Liver (tissue), 3 donors: Measurements from ENCODE around the gene VGLL4.

Experiments
- EGR1 ChIP-seq, 2 donors: IDR thresholded peaks; 2 replicates each; pipeline ENCODE4 v1.6.1; 2016 to 2018; ENCODE audit warnings: antibody characterized with exemption in 2 of 2, low read depth in 2 of 2
- FOXA1 ChIP-seq: IDR thresholded peaks from 2 replicates; pipeline ENCODE4 v1.6.1; 2016; ENCODE audit warnings: antibody characterized with exemption
- GABPA ChIP-seq, 2 donors: IDR thresholded peaks in 1 of 2; conservative IDR thresholded peaks in 1 of 2; 2 replicates each; pipeline ENCODE4 v1.6.1; 2016; ENCODE audit warnings: antibody characterized with exemption in 2 of 2, mild to moderate bottlenecking in 1 of 2, moderate library complexity in 1 of 2
- JUND ChIP-seq, 2 donors: IDR thresholded peaks; 2 replicates each; pipeline ENCODE4 v1.6.1; 2016; ENCODE audit warnings: antibody characterized with exemption in 2 of 2
- RAD21 ChIP-seq, 2 donors: IDR thresholded peaks; 2 replicates each; pipeline ENCODE4 v1.6.1; 2016; ENCODE audit warnings: antibody characterized with exemption in 2 of 2, mild to moderate bottlenecking in 2 of 2
- REST ChIP-seq: IDR thresholded peaks from 2 replicates; pipeline ENCODE4 v1.6.1; 2016; ENCODE audit warnings: antibody characterized with exemption, mild to moderate bottlenecking
- RXRA ChIP-seq, 2 donors: IDR thresholded peaks; 2 replicates each; pipeline ENCODE4 v1.6.1; 2017 to 2018; ENCODE audit warnings: antibody characterized with exemption in 2 of 2, mild to moderate bottlenecking in 1 of 2
- SP1 ChIP-seq: IDR thresholded peaks from 2 replicates; pipeline ENCODE4 v1.6.1; 2018; ENCODE audit warnings: antibody characterized with exemption, mild to moderate bottlenecking
- TAF1 ChIP-seq: conservative IDR thresholded peaks from 2 replicates; pipeline ENCODE4 v1.6.1; 2016; ENCODE audit warnings: antibody characterized with exemption, mild to moderate bottlenecking
- YY1 ChIP-seq: IDR thresholded peaks from 2 replicates; pipeline ENCODE4 v1.6.1; 2016; ENCODE audit warnings: antibody characterized with exemption, mild to moderate bottlenecking
- TF ChIP-seq, protein P1 (sequence below): IDR thresholded peaks from 2 replicates; pipeline ENCODE4 v1.6.1; 2016; ENCODE audit warnings: antibody characterized with exemption
- TF ChIP-seq, protein P2 (sequence below): fragments of 150-350 bp; IDR thresholded peaks from 2 replicates; pipeline ENCODE4 v1.5.1; 2017; ENCODE audit warnings: improper control_type of control experiment, low read depth, low read length; ENCODE audit not compliant: missing input control
- donor health status: healthy.
- donor health status: healthy.

GRCh38 chr3:11672363-11672762, 28.6 kb upstream of the VGLL4 start:
- TF ChIP-seq RAD21 (IDR thresholded peaks at IDR 0.05) = no peak
- TF ChIP-seq, protein P1, sequence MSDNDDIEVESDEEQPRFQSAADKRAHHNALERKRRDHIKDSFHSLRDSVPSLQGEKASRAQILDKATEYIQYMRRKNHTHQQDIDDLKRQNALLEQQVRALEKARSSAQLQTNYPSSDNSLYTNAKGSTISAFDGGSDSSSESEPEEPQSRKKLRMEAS = no peak
- no peak for TF ChIP-seq JUND (IDR thresholded peaks at IDR 0.05)
- no peak for TF ChIP-seq TAF1
- TF ChIP-seq, protein P2, sequence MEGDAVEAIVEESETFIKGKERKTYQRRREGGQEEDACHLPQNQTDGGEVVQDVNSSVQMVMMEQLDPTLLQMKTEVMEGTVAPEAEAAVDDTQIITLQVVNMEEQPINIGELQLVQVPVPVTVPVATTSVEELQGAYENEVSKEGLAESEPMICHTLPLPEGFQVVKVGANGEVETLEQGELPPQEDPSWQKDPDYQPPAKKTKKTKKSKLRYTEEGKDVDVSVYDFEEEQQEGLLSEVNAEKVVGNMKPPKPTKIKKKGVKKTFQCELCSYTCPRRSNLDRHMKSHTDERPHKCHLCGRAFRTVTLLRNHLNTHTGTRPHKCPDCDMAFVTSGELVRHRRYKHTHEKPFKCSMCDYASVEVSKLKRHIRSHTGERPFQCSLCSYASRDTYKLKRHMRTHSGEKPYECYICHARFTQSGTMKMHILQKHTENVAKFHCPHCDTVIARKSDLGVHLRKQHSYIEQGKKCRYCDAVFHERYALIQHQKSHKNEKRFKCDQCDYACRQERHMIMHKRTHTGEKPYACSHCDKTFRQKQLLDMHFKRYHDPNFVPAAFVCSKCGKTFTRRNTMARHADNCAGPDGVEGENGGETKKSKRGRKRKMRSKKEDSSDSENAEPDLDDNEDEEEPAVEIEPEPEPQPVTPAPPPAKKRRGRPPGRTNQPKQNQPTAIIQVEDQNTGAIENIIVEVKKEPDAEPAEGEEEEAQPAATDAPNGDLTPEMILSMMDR = no peak
- no peak for TF ChIP-seq RXRA (IDR thresholded peaks at IDR 0.05)
- TF ChIP-seq YY1 = no peak
- no peak for TF ChIP-seq FOXA1
- TF ChIP-seq EGR1 (IDR thresholded peaks at IDR 0.05; ENCODE audit: low read depth in 2 of 2) = no peak
- TF ChIP-seq SP1 = no peak
- TF ChIP-seq GABPA (IDR thresholded peaks at IDR 0.05 in 1 of 2, conservative IDR thresholded peaks at IDR 0.05 in 1 of 2) = no peak
- TF ChIP-seq REST = no peak
